ENCODE data around the gene GLIS1. TPM values are rescaled to one million over a fixed set of nuclear protein-coding genes. Genes with fewer than 3 reads are reported as not detected.

GLIS1 gene
- total RNA-seq, 1 experiment from 2014 or later = 0.24 TPM

- Mint-ChIP-seq H3K27me3 (ENCODE audit: low read depth) (peaks cover 4% of the 10 kb centered on the region; the same call in 1 of the 2 replicates), H3K27ac (no peak overlapping the region), H3K36me3 (no peaks in the 10 kb centered on the region), H3K9me3 (0 out of 2 replicates have a peak, but pooled peaks cover 3% of the 10 kb centered on the region), H3K4me3 (no peak overlapping the region), H3K4me1 (peaks cover 14% of the 10 kb centered on the region)
- ATAC-seq (no peak), DNase-seq (ENCODE audit: low spot score) (no peak)
- ChIA-PET CTCF (interaction anchor here (1.4 to 8.7 kb wide), 4 partner anchors 34 to 111 kb away, joined by 3 to 192 read pairs (median 16); no protein-coding TSS in a partner anchor), POLR2A (no interaction called here)
- TF ChIP-seq PRRX2 (CRISPR knock-in tag; IDR thresholded peaks at IDR 0.05) = no peak
- TF ChIP-seq ZNF671 (CRISPR knock-in tag; IDR thresholded peaks at IDR 0.05) = no peak
- TF ChIP-seq NR1H2 (CRISPR knock-in tag; IDR thresholded peaks at IDR 0.05) = no peak
- TF ChIP-seq STAT6 (CRISPR knock-in tag; conservative IDR thresholded peaks at IDR 0.05; ENCODE audit: low read depth) = no peak
- TF ChIP-seq MAX (CRISPR knock-in tag; IDR thresholded peaks at IDR 0.05) = no peak
- TF ChIP-seq FOXK1 (CRISPR knock-in tag; IDR thresholded peaks at IDR 0.05) = no peak
- no peak for TF ChIP-seq USF2 (CRISPR knock-in tag; IDR thresholded peaks at IDR 0.05)
- TF ChIP-seq SP1 (CRISPR knock-in tag; conservative IDR thresholded peaks at IDR 0.05) = no peak
- TF ChIP-seq, protein P1, sequence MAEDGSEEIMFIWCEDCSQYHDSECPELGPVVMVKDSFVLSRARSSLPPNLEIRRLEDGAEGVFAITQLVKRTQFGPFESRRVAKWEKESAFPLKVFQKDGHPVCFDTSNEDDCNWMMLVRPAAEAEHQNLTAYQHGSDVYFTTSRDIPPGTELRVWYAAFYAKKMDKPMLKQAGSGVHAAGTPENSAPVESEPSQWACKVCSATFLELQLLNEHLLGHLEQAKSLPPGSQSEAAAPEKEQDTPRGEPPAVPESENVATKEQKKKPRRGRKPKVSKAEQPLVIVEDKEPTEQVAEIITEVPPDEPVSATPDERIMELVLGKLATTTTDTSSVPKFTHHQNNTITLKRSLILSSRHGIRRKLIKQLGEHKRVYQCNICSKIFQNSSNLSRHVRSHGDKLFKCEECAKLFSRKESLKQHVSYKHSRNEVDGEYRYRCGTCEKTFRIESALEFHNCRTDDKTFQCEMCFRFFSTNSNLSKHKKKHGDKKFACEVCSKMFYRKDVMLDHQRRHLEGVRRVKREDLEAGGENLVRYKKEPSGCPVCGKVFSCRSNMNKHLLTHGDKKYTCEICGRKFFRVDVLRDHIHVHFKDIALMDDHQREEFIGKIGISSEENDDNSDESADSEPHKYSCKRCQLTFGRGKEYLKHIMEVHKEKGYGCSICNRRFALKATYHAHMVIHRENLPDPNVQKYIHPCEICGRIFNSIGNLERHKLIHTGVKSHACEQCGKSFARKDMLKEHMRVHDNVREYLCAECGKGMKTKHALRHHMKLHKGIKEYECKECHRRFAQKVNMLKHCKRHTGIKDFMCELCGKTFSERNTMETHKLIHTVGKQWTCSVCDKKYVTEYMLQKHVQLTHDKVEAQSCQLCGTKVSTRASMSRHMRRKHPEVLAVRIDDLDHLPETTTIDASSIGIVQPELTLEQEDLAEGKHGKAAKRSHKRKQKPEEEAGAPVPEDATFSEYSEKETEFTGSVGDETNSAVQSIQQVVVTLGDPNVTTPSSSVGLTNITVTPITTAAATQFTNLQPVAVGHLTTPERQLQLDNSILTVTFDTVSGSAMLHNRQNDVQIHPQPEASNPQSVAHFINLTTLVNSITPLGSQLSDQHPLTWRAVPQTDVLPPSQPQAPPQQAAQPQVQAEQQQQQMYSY (CRISPR knock-in tag; IDR thresholded peaks at IDR 0.05) = no peak
- no peak for TF ChIP-seq IRF2 (CRISPR knock-in tag; IDR thresholded peaks at IDR 0.05; ENCODE audit: borderline replicate concordance, low read depth)
- no peak for TF ChIP-seq SMAD3 (CRISPR knock-in tag; IDR thresholded peaks at IDR 0.05; ENCODE audit: borderline replicate concordance)
- TF ChIP-seq CDX4 (CRISPR knock-in tag; IDR thresholded peaks at IDR 0.05; ENCODE audit: borderline replicate concordance) = no peak
- TF ChIP-seq, protein P2, sequence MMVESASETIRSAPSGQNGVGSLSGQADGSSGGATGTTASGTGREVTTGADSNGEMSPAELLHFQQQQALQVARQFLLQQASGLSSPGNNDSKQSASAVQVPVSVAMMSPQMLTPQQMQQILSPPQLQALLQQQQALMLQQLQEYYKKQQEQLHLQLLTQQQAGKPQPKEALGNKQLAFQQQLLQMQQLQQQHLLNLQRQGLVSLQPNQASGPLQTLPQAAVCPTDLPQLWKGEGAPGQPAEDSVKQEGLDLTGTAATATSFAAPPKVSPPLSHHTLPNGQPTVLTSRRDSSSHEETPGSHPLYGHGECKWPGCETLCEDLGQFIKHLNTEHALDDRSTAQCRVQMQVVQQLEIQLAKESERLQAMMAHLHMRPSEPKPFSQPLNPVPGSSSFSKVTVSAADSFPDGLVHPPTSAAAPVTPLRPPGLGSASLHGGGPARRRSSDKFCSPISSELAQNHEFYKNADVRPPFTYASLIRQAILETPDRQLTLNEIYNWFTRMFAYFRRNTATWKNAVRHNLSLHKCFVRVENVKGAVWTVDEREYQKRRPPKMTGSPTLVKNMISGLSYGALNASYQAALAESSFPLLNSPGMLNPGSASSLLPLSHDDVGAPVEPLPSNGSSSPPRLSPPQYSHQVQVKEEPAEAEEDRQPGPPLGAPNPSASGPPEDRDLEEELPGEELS (CRISPR knock-in tag; IDR thresholded peaks at IDR 0.05) = no peak
- no peak for TF ChIP-seq ZNF532 (CRISPR knock-in tag; IDR thresholded peaks at IDR 0.05; ENCODE audit: borderline replicate concordance)
- no peak for TF ChIP-seq EMX1 (CRISPR knock-in tag; IDR thresholded peaks at IDR 0.05)
- TF ChIP-seq, protein P3, sequence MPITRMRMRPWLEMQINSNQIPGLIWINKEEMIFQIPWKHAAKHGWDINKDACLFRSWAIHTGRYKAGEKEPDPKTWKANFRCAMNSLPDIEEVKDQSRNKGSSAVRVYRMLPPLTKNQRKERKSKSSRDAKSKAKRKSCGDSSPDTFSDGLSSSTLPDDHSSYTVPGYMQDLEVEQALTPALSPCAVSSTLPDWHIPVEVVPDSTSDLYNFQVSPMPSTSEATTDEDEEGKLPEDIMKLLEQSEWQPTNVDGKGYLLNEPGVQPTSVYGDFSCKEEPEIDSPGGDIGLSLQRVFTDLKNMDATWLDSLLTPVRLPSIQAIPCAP (CRISPR knock-in tag; IDR thresholded peaks at IDR 0.05) = no peak
- no peak for TF ChIP-seq HMGXB4 (CRISPR knock-in tag; IDR thresholded peaks at IDR 0.05)
- TF ChIP-seq FOXP1 (CRISPR knock-in tag; IDR thresholded peaks at IDR 0.05; ENCODE audit: borderline replicate concordance) = no peak
These were observed 256.4 kb downstream of the GLIS1 start for GRCh38 chr1:53482441-53483153.
